PC-3 (cell line): Measurements from ENCODE around the gene BDKRB2.

Source experiments
- EZH2 ChIP-seq: fragments of 300-600 bp; sonication (generic); IDR thresholded peaks from one replicate; pipeline ENCODE4 v1.6.1; 2017; ENCODE audit warnings: antibody characterized with exemption, mild to moderate bottlenecking, low read length; ENCODE audit not compliant: unreplicated experiment
- EZH2phosphoT487 ChIP-seq: fragments of 300-600 bp; sonication (generic); IDR thresholded peaks from 2 replicates; pipeline ENCODE4 v1.6.1; 2018; ENCODE audit warnings: mild to moderate bottlenecking, antibody characterized with exemption, low read length, borderline replicate concordance
- TF ChIP-seq, protein P1 (sequence below): fragments of 300-600 bp; sonication (generic); conservative IDR thresholded peaks from 2 replicates; pipeline ENCODE4 v1.5.1; 2017; ENCODE audit warnings: antibody characterized with exemption, low read depth, mild to moderate bottlenecking, low read length

DNA sequence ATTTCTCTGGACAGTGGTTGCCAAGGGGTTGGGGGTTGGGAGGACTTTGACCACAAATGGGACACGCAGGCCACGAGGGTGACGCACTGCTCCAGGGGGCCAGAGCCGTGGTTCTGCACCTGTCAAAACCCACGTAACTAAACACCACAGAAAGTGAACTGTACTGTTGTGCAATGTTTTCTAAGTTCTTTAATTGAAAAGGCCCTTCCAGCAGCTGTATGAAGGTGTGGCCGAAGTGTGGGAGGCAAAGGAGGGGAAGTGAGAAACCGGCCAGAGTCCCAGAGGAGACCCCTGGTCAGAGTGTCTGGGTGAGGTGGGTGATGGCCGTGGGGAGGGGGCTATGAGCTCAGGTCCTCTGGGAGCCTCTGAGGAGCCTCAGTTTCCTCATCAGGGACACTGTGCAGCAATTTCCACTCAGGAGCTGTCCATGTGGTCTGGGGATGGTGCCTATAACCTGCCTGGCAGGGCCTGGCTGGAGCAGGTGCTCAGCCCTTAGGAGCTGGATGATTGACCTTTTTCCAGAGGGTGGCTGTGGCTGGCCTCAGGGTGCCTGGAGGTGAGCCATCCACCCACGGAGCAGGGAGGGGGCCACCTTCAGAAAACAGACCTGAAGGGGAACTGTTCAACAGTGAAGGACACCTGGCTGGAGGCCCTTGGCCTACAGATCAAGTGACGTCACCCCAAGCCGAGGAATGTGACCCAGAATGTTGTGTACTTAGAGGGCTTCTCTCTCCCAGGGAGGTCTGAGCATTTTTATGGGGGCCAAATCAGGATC lies 9.8 kb upstream of the BDKRB2 start:
- TF ChIP-seq EZH2 (no peak), EZH2phosphoT487 (no peak)
- TF ChIP-seq, protein P1, sequence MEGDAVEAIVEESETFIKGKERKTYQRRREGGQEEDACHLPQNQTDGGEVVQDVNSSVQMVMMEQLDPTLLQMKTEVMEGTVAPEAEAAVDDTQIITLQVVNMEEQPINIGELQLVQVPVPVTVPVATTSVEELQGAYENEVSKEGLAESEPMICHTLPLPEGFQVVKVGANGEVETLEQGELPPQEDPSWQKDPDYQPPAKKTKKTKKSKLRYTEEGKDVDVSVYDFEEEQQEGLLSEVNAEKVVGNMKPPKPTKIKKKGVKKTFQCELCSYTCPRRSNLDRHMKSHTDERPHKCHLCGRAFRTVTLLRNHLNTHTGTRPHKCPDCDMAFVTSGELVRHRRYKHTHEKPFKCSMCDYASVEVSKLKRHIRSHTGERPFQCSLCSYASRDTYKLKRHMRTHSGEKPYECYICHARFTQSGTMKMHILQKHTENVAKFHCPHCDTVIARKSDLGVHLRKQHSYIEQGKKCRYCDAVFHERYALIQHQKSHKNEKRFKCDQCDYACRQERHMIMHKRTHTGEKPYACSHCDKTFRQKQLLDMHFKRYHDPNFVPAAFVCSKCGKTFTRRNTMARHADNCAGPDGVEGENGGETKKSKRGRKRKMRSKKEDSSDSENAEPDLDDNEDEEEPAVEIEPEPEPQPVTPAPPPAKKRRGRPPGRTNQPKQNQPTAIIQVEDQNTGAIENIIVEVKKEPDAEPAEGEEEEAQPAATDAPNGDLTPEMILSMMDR: no peak
